ENCODE data around the gene MYO6. TPM values are rescaled to one million over a fixed set of nuclear protein-coding genes. Genes with fewer than 3 reads are reported as not detected.
"Not testable (repeated sequence)": the region's sequence is repeated elsewhere in the genome, so short reads cannot be mapped to it uniquely, and the experiment has no call there.

The MYO6 gene
- total RNA-seq, 1 donor = 15.2 TPM

DNA sequence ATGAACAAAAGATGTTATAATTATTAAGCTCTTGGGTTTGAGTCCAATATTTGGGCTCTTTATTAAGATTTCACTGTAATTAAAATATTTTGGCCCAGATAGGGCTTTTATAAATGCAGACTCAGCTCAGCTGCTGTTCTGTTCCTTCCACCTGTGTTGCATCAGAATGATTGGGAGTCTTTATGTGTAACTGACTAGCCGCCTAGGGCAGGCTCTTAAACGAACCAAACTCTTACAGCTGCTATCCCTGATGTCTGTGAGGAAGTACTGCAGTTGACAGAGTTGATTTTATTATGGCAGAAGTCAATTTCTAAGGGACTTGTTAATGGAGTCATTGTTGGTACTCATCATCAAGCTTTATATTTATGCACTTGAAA is 144.7 kb downstream of the MYO6 start:
- TF ChIP-seq, protein P1, sequence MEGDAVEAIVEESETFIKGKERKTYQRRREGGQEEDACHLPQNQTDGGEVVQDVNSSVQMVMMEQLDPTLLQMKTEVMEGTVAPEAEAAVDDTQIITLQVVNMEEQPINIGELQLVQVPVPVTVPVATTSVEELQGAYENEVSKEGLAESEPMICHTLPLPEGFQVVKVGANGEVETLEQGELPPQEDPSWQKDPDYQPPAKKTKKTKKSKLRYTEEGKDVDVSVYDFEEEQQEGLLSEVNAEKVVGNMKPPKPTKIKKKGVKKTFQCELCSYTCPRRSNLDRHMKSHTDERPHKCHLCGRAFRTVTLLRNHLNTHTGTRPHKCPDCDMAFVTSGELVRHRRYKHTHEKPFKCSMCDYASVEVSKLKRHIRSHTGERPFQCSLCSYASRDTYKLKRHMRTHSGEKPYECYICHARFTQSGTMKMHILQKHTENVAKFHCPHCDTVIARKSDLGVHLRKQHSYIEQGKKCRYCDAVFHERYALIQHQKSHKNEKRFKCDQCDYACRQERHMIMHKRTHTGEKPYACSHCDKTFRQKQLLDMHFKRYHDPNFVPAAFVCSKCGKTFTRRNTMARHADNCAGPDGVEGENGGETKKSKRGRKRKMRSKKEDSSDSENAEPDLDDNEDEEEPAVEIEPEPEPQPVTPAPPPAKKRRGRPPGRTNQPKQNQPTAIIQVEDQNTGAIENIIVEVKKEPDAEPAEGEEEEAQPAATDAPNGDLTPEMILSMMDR (IDR thresholded peaks at IDR 0.05; ENCODE audit: extremely low read depth, low read depth, low read length) = no peak
- H3K27me3 ChIP-seq (ENCODE audit: insufficient read depth, low read length) = no peaks in the 10 kb centered on the region
- H3K4me3 ChIP-seq (ENCODE audit: insufficient read depth, low read length) = no peak overlapping the region
- H4K20me1 ChIP-seq (ENCODE audit: insufficient read depth, low read length) = no peaks in the 10 kb centered on the region
- no peak for DNase-seq (ENCODE audit: insufficient read length, low spot score, missing footprints)
- peaks cover 9% of the 10 kb centered on the region for H3K36me3 ChIP-seq (ENCODE audit: insufficient read depth, low read length)
- H3K4me1 ChIP-seq (ENCODE audit: insufficient read depth, low read length) = no peaks in the 10 kb centered on the region
- H3K27ac ChIP-seq (ENCODE audit: low read depth, low read length) = no peak overlapping the region
- no peaks in the 10 kb centered on the region for H3K9me3 ChIP-seq (ENCODE audit: low read depth, low read length)
- no peak overlapping the region for H2AFZ ChIP-seq (ENCODE audit: low read length)
- no peaks in the 10 kb centered on the region for H3K79me2 ChIP-seq (ENCODE audit: insufficient read depth, low read length)
- peak overlapping the region; percentile 32 for H3K4me2 ChIP-seq (ENCODE audit: insufficient read depth, low read length)

DNA sequence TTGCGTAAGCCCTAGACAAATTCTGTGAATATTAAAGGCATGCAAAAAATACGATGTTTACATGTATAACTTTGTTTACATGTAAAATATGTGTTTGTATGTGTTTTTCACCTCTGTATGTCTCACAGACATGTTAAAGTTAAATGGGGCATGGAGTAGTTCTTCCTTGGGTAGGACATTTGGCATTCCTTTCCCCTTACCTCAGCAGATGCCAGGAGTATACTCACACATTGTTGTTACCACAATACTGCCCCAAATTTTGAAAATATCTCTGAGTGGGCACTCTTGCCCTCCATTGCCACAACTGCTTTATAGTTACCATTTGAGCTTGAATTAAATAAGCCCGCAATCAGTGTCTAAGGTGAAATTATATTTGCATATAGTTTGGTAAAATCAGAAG is 147.5 kb downstream of the MYO6 start:
- no peak for DNase-seq (ENCODE audit: insufficient read length, low spot score, missing footprints)
- Histone ChIP-seq H3K4me1 (ENCODE audit: insufficient read depth, low read length) (no peaks in the 10 kb centered on the region), H3K79me2 (ENCODE audit: insufficient read depth, low read length) (no peaks in the 10 kb centered on the region), H2AFZ (ENCODE audit: low read length) (no peak overlapping the region), H3K4me3 (ENCODE audit: insufficient read depth, low read length) (no peak overlapping the region), H3K9me3 (ENCODE audit: low read depth, low read length) (no peaks in the 10 kb centered on the region), H3K27me3 (ENCODE audit: insufficient read depth, low read length) (no peaks in the 10 kb centered on the region), H3K36me3 (ENCODE audit: insufficient read depth, low read length) (peaks cover 9% of the 10 kb centered on the region), H4K20me1 (ENCODE audit: insufficient read depth, low read length) (no peaks in the 10 kb centered on the region), H3K27ac (ENCODE audit: low read depth, low read length) (no peak overlapping the region), H3K4me2 (ENCODE audit: insufficient read depth, low read length) (no peak overlapping the region)
- TF ChIP-seq, protein P1 (IDR thresholded peaks at IDR 0.05; ENCODE audit: extremely low read depth, low read depth, low read length) = no peak

DNA sequence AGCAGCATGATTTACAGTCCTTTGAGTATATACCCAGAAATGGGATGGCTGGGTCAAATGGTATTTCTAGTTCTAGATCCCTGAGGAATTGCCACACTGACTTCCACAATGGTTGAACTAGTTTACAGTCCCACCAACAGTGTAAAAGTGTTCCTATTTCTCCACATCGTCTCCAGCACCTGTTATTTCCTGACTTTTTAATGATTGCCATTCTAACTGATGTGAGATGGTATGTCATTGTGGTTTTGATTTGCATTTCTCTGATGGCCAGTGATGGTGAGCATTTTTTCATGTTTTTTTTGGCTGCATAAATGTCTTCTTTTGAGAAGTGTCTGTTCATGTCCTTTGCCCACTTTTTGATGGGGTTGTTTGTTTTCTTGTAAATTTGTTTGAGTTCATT is 151.2 kb downstream of the MYO6 start:
- H2AFZ ChIP-seq (ENCODE audit: low read length); H3K36me3 ChIP-seq (ENCODE audit: insufficient read depth, low read length); H3K9me3 ChIP-seq (ENCODE audit: low read depth, low read length); DNase-seq (ENCODE audit: insufficient read length, low spot score, missing footprints); H3K27me3 ChIP-seq (ENCODE audit: insufficient read depth, low read length); H3K79me2 ChIP-seq (ENCODE audit: insufficient read depth, low read length); H3K4me2 ChIP-seq (ENCODE audit: insufficient read depth, low read length); H3K4me1 ChIP-seq (ENCODE audit: insufficient read depth, low read length); H3K27ac ChIP-seq (ENCODE audit: low read depth, low read length); H3K4me3 ChIP-seq (ENCODE audit: insufficient read depth, low read length); H4K20me1 ChIP-seq (ENCODE audit: insufficient read depth, low read length): not testable (repeated sequence)

DNA sequence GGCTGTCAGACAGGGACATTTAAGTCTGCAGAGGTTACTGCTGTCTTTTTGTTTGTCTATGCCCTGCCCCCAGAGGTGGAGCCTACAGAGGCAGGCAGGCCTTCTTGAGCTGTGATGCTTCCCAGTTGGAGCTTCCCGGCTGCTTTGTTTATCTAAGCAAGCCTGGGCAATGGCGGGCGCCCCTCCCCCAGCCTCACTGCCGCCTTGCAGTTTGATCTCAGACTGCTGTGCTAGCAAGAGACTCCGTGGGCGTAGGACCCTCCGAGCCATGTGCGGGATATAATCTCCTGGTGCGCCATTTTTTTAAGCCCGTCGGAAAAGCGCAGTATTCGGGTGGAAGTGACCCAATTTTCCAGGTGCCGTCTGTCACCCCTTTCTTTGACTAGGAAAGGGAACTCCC is 156.1 kb downstream of the MYO6 start:
- H3K27ac ChIP-seq (ENCODE audit: low read depth, low read length); H3K9me3 ChIP-seq (ENCODE audit: low read depth, low read length); DNase-seq (ENCODE audit: insufficient read length, low spot score, missing footprints); H3K27me3 ChIP-seq (ENCODE audit: insufficient read depth, low read length); H3K4me1 ChIP-seq (ENCODE audit: insufficient read depth, low read length); H3K4me2 ChIP-seq (ENCODE audit: insufficient read depth, low read length); H3K36me3 ChIP-seq (ENCODE audit: insufficient read depth, low read length); H3K4me3 ChIP-seq (ENCODE audit: insufficient read depth, low read length); H4K20me1 ChIP-seq (ENCODE audit: insufficient read depth, low read length); H2AFZ ChIP-seq (ENCODE audit: low read length); H3K79me2 ChIP-seq (ENCODE audit: insufficient read depth, low read length): not testable (repeated sequence)

DNA sequence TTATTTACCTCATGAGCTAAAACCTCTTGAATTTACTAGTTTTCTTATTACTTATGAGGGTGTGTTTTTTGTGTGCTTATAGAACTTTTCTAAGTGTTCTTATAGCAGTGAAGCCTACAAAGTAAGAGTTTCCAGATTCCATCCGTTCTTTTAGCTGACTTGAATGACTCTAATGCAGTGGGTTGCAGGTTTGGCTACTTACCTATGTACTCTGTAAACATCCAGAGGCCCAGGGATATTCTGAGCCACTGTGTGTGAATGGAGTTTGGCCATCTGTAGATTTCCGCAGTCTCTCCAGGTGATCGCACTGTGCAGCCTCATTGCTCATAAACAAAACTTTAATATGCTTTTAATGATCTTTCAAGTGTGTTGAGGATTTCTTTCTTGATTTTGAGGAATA is 157.8 kb downstream of the MYO6 start:
- Histone ChIP-seq H3K27ac (ENCODE audit: low read depth, low read length) (no peak overlapping the region), H2AFZ (ENCODE audit: low read length) (no peak overlapping the region), H3K4me3 (ENCODE audit: insufficient read depth, low read length) (no peak overlapping the region), H3K36me3 (ENCODE audit: insufficient read depth, low read length) (no peaks in the 10 kb centered on the region), H4K20me1 (ENCODE audit: insufficient read depth, low read length) (no peaks in the 10 kb centered on the region), H3K27me3 (ENCODE audit: insufficient read depth, low read length) (no peaks in the 10 kb centered on the region), H3K79me2 (ENCODE audit: insufficient read depth, low read length) (no peaks in the 10 kb centered on the region), H3K4me1 (ENCODE audit: insufficient read depth, low read length) (no peaks in the 10 kb centered on the region), H3K4me2 (ENCODE audit: insufficient read depth, low read length) (no peak overlapping the region), H3K9me3 (ENCODE audit: low read depth, low read length) (no peaks in the 10 kb centered on the region)
- no peak for DNase-seq (ENCODE audit: insufficient read length, low spot score, missing footprints)
- TF ChIP-seq, protein P1 (IDR thresholded peaks at IDR 0.05; ENCODE audit: extremely low read depth, low read depth, low read length) = no peak

Data from osteoblast (primary cell).